ENCODE measurements around the gene USH2A.

Gene USH2A

DNA sequence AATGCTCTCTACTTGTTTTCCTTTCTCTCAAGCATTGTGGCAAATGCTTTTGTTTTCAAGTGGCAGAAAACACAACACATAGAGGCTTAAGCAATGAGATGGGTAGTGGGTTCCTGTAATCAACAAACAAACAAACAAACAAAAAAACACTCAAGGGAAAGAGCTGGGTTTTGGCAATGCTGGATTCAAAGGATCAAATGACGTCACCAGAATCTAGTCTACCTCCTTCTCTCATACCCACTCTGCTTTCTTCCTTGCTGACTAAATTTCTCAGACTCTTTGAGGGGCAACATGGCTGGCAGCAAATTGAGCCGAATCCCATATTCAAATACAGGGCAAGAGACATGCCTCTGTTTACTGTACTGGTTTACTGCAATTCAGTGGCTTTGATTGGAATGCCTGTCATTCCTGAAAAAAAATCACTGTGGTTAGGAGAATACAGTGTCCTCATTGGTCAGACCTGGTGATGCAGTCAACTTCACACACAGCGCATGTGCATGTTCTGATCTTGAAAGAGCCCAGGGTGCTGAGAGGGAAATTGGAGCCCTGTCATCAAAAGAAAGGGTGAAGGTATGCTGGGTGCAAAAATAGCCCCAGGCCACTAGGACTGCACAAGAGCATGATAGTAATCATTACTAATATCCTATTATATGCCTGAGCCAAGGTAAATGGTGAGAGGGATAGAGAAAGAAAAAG lies 500.0 kb downstream of the USH2A start:
- DNase-seq = no peak

DNA sequence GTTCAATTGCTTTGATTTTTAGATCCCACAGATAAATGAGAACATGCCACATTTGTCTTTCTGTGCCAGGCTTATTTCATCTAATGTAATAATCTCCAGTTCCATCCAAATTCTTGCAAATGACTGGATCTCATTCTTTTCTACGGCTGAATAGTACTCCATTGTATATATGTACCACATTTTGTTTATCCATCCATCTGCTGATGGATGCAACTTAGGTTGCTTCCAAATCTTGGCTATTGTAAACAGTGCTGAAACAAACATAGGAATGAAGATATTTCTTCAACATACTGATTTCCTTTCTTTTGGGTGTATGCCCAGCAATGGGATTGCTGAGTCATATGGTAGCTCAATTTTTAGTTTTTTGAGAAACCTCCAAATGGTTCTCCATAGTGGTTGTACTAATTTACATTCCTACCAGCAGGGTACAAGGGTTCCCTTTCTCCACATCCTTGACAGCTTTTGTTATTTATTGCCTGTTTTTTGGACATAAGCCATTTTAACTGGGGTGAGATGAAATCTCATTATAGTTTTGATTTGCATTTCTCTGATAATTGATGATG lies 511.8 kb downstream of the USH2A start:
- no peak for DNase-seq

DNA sequence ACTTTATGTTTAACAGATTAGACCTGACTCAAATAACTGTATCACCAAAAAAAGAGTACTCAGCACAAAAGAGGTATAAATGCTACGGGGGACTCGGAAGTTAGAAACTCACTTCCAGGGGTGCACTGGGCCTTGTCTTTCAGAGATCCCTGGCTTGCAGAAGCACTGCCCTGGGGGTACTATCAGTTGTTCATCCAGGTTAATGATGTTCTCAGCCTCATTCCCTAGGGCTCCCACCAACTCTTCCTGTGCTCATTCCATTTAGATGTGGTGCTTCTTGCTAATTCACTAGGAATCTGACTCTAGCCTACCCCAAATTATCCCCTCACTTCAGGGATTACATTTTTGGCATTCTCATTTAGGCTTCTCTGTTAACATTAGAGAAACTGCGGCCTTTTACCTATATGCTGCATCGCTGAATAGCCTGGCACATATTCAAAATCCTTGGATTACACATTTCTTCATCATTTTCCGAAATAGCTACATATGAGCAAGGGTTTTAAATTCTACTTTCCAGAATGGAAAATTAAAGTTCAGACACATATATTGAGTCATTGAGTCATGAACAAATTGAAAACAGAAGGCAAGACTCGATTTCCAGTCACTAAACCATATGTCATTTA lies 517.6 kb downstream of the USH2A start:
- DNase-seq = no peak

GRCh38 chr1:215900684-215901083 lies 522.6 kb downstream of the USH2A start:
- DNase-seq = no peak

- DNase-seq = no peak
Observed at GRCh38 chr1:215899901-215900300, 523.3 kb downstream of the USH2A start.

GRCh38 chr1:215895893-215896292 lies 527.4 kb downstream of the USH2A start:
- DNase-seq = no peak

GRCh38 chr1:215895276-215895675 lies 528.0 kb downstream of the USH2A start:
- no peak for DNase-seq

- no peak for DNase-seq
Observed at GRCh38 chr1:215894617-215895016, 528.6 kb downstream of the USH2A start.

GRCh38 chr1:215891266-215892057 lies 531.8 kb downstream of the USH2A start:
- DNase-seq = no peak

GRCh38 chr1:215890438-215890837 lies 532.8 kb downstream of the USH2A start:
- DNase-seq = no peak

DNA sequence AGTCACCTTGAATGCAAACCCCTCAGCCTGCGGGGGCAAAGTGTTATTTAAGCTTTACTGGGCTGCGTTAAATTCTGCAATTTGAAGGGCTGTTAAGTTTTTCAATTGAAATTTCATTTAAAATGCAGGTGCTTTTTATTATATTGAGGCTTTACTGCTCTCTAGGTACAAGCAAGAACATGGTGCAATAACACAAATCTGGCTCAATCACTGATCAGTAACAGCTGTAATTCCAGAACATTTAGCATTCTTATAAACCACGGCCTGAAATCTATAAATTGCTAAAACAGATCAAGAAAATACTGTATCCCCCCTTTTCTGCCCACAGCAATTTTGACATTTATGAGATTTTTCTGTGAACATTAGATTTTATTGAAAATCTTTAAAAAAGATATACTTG lies 533.4 kb downstream of the USH2A start:
- DNase-seq = no peak

- no peak for DNase-seq
Observed at GRCh38 chr1:215888159-215888558, 535.1 kb downstream of the USH2A start.

GRCh38 chr1:215887627-215888026 lies 535.6 kb downstream of the USH2A start:
- DNase-seq = no peak

GRCh38 chr1:215883004-215883403 lies 540.2 kb downstream of the USH2A start:
- DNase-seq = no peak

DNA sequence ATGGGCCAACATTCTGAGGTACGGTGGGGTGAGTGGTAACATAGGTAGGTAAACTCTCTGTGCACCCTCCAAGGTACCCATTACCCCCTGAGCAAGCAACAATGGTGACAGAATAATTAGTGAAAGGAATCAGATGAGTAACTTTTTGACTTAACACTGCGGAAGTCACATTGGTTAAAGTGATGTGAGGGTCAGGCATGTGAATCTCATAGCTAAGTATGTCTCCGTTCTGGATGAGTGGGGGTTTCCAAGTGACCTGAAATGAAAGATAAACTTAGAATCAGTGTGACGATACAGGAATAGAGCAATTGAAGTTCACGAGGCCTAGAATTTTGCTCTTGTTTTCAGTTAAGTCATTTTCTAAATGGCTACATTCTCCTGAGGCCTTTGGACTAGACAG lies 544.4 kb downstream of the USH2A start:
- no peak for DNase-seq

DNA sequence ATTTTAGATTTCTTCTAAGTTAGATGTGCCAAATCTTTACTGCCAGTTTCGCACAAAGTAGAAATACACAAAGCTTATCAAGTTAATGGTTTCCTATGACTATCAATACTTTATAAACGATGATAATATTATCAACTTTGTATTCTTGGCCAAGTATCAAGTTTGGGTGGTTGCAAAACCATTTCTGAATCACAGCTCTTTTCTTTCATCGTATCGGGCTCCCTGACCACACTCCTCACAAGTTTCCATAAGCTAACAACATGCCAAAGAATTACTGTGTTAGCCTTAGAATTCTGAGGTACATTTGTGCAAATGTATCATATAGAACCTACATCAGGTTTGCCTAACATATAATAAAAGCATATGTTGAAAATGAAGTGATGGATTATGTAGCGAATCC lies 545.1 kb downstream of the USH2A start:
- DNase-seq = no peak

GRCh38 chr1:215877452-215877951 lies 545.7 kb downstream of the USH2A start:
- DNase-seq = no peak

GRCh38 chr1:215875712-215876111 lies 547.5 kb downstream of the USH2A start:
- no peak for DNase-seq

DNA sequence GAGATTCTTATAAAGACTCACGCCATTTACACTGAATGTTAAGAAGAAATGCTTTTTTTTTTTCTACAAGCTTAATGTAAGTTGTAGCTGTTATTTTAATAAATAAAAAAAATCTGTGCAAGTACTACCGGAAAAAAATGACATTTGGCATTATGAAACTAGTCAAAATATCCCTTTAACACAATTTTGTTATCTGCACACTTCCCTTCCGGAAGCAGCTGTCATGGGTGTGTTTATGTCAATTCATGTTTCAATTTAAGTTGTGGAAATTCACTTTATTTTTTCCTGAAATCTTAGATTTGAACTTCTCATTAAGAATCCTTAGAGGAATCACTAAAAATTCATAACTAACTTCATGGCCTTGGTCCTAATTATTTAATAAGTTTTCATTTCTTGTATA lies 548.0 kb downstream of the USH2A start:
- no peak for DNase-seq

DNA sequence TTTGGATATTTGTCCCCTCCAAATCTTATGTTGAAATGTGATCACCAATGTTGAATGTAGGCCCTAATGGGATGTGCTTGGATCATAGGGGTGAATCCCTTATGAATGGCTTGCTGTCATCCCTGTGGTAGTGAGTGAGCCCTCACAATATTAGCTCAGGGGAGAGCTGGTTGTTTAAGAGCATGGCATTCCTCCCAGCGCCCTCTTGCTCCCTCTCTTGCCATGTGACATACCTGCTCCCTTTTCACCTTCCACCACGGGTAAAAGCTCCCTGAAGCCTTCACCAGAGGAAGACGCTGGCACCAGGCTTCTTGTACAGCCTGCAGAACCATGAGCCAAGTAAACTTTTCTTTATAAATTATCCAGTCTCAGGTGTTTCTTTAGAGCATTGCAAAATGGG lies 550.6 kb downstream of the USH2A start:
- no peak for DNase-seq

DNA sequence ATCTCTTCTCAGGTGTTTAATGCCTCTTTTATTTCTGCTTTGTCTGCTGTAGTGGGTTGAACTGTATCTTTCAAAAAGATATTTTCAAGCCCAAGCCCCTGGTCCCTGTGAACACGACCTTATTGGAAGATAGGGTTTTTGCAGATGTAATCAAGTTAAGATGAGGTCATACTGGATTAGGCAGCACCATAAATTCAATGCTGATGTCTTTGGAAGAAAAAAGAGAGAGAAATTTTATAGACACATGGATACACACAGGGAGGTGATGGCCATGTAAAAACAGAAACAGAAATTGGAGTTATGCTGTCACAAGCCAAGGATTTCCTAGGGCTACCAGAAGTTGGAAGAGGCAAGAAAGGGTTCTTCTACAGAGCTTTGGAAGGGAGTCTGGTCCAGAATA lies 554.7 kb downstream of the USH2A start:
- DNase-seq = no peak

DNA sequence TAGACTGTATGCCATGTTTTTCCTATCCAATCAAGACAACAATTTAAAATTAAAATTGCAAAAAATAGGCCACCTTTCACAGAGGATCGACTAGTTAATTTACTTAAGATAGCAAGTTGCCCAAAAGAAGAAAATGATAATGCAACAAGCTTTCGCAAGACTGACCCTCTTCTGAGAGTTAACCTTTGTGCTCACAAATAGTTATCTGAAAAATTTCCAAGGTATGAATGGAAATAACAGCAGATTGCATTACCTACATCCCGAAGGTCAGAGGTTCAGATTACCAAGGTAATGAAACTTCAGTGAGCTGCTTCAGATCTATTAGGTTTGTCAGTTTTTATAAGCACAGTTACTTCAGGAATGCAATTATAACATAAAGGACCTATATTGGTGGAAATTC lies 558.2 kb downstream of the USH2A start:
- DNase-seq = no peak

- no peak for DNase-seq
Observed at GRCh38 chr1:215863796-215864195, 559.5 kb downstream of the USH2A start.

DNA sequence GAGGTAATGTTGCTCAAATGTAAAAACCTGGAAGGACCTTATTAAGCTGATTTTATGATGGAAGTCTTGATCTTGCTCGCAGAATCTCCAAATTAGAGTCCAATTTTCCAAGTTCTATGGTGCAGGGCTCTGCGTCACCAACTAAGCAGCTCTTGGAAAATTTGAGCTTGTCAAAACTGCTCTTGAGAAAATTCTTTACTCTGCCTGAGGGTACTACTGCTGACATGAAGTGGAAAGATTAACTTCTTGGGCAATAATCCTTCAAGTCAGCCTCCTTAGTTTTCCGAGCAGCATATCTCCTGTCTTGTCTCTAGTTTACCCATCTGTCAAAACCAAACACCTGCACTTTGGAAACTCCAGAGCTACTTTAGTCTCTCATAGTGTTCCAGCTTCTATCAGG lies 562.4 kb downstream of the USH2A start:
- DNase-seq = no peak

Data from stimulated activated CD4-positive, alpha-beta T cell treated with anti-CD3 and anti-CD28 coated beads, Interleukin-4, amount 100 ng/mL, for 24 hours (primary cell).